Measurements from ENCODE around the gene KIR2DL4. TPM values are rescaled to one million over a fixed set of nuclear protein-coding genes. Genes with fewer than 3 reads are reported as not detected.
"Not testable (repeated sequence)": the region's sequence is repeated elsewhere in the genome, so short reads cannot be mapped to it uniquely, and the experiment has no call there.

KIR2DL4 gene
- total RNA-seq, result not detected
- polyA plus RNA-seq, result 0.19 TPM

DNA sequence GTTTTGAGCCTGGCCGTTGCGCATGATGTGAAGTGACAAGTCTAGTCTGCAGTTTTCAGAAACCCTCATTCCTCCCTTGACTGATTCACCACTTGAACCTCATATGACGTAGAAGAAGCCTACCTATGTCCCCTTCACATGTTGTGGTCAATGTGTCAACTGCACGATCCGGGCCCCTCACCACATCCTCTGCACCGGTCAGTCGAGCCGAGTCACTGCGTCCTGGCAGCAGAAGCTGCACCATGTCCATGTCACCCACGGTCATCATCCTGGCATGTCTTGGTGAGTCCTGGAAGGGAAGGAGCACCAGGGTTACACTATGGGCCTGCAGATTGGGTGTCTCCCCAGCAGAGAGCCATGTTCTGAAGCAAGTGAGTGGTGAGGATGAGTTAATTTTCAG, at the start of gene KIR2DL4:
Gene KIR2DL4, plus strand, starts transcription at position 201 of the 400 bp plus-strand sequence. Its CDS starts 42 bp downstream, at position 243.
- Histone ChIP-seq H3K36me3 (ENCODE audit: insufficient read depth) (no peaks in the 10 kb centered on the region), H3K4me3 (ENCODE audit: low read depth, low read length) (no peak within 1 kb of the TSS), H3K4me1 (ENCODE audit: insufficient read depth) (no peaks in the 10 kb centered on the region), H3K27ac (ENCODE audit: low read depth) (no peak within 1 kb of the TSS)
- DNase-seq (ENCODE audit: extremely low spot score), result no peak
- 82% methylated on average over 10 of the region's 10 CpGs for WGBS

DNA sequence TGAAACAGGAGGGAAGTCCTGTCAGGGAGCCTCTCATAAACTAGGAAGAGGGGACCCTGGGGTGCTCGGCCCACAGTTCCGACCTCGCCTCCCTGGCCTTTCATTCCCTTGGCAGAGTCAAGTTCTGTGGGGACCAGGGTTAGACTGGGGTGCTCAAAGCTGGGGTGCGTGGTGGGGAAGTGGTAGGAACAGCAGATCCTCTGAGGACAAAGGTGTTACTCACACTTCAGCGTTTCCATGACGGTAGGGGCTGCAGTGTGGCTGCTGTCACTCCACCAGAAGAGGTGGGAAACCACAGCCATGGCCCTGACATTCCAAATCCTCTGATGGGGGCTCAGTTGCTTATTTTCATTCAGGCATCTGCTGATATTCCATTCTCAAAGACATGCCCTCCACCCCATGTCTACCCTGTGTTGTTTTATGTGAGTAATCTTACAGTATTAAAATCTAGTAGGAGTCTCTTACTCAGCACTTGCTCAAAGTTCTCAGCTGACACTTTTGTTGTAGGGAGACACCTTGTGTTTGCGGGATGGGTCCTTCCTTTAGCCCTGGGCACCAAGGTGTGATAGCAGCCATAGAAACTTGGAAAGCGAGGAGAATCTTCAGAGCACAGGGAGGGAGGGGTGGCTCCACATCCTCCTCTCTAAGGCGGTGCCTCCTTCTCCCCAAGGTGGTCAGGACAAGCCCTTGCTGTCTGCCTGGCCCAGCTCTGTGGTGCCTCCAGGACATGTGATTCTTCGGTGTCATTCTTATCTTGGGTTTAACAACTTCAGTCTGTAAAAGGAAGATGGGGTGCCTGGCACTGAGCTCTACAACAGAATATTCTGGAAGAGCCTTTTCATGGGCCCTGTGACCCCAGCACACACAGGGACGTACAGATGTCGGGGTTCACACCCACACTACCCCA, 47.0 kb upstream of the KIR2DL4 start:
- WGBS, result 73% methylated on average over 11 of the region's 12 CpGs
- not testable (repeated sequence) for H3K36me3 ChIP-seq (ENCODE audit: insufficient read depth); H3K4me3 ChIP-seq (ENCODE audit: low read depth, low read length); H3K4me1 ChIP-seq (ENCODE audit: insufficient read depth); DNase-seq (ENCODE audit: extremely low spot score); H3K27ac ChIP-seq (ENCODE audit: low read depth)

DNA sequence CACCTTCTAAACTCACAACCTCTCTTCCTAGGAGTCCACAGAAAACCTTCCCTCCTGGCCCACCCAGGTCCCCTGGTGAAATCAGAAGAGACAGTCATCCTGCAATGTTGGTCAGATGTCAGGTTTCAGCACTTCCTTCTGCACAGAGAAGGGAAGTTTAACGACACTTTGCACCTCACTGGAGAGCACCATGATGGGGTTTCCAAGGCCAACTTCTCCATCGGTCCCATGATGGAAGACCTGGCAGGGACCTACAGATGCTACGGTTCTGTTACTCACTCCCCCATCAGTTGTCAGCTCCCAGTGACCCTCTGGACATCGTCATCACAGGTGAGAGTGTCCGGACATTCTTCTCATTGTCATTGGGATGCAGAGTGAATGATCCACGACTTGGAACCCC, 44.8 kb upstream of the KIR2DL4 start:
- DNase-seq (ENCODE audit: extremely low spot score); H3K27ac ChIP-seq (ENCODE audit: low read depth); H3K4me3 ChIP-seq (ENCODE audit: low read depth, low read length); H3K36me3 ChIP-seq (ENCODE audit: insufficient read depth); H3K4me1 ChIP-seq (ENCODE audit: insufficient read depth): not testable (repeated sequence)
- 58% methylated on average over 6 of the region's 6 CpGs for WGBS

DNA sequence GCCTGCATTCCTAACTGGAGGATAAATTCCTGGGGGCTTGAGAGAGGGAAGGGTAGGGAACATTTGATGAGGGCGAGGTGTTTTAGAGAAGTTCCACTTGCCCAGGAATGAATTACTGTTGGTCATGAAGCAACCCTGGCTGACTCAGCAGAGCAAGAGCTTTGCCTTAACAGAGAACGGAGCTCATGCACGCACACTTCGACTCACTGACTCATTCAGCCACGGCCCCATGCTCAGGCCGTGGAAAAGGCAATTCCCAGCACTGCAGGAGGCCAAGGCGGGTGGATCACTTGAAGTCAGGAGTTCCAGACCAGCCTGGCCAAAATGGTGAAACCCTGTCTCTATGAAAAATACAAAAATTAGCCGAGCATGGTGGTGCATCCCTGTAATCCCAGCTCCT, 39.2 kb upstream of the KIR2DL4 start:
- not testable (repeated sequence) for H3K27ac ChIP-seq (ENCODE audit: low read depth); DNase-seq (ENCODE audit: extremely low spot score); H3K4me3 ChIP-seq (ENCODE audit: low read depth, low read length); H3K36me3 ChIP-seq (ENCODE audit: insufficient read depth); H3K4me1 ChIP-seq (ENCODE audit: insufficient read depth)
- WGBS, result 74% methylated on average over 8 of the region's 8 CpGs

DNA sequence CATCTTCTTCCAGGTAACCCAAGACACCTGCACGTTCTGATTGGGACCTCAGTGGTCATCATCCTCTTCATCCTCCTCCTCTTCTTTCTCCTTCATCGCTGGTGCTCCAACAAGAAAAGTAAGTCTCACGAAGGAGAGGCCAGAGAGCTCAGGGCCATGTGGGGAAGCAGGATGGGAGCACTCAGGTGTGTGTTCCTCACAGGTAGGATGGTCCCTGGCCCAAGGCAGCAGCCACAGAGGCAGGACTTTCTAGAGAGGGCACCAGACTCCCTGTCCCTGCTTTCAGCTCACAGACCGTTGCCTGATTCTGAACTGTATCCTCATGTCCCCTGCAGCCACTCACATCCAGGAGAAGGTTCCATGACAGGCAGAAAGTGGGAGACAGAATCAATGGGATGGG, 36.9 kb upstream of the KIR2DL4 start:
- not testable (repeated sequence) for H3K4me3 ChIP-seq (ENCODE audit: low read depth, low read length); H3K27ac ChIP-seq (ENCODE audit: low read depth); H3K36me3 ChIP-seq (ENCODE audit: insufficient read depth); DNase-seq (ENCODE audit: extremely low spot score); H3K4me1 ChIP-seq (ENCODE audit: insufficient read depth)
- 71% methylated on average over 4 of the region's 4 CpGs for WGBS

DNA sequence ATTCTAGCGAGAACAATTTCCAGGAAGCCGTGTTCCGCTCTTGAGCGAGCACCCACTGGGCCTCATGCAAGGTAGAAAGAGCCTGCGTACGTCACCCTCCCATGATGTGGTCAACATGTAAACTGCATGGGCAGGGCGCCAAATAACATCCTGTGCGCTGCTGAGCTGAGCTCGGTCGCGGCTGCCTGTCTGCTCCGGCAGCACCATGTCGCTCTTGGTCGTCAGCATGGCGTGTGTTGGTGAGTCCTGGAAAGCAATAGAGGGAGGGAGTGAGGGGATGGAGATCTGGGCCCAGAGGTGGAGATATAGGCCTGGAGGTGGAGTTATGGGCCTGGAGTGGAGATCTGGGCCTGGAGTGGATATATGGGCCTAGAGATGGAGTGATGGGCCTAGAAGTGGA, 33.8 kb upstream of the KIR2DL4 start, which contains the start of gene KIR2DL1:
Gene KIR2DL1, plus strand, starts transcription at position 148 of the 400 bp plus-strand sequence. Its CDS starts 58 bp downstream, at position 206.
- not testable (repeated sequence) for H3K4me1 ChIP-seq (ENCODE audit: insufficient read depth); H3K27ac ChIP-seq (ENCODE audit: low read depth); H3K4me3 ChIP-seq (ENCODE audit: low read depth, low read length); H3K36me3 ChIP-seq (ENCODE audit: insufficient read depth); DNase-seq (ENCODE audit: extremely low spot score)
- 92% methylated on average over 15 of the region's 15 CpGs for WGBS

DNA sequence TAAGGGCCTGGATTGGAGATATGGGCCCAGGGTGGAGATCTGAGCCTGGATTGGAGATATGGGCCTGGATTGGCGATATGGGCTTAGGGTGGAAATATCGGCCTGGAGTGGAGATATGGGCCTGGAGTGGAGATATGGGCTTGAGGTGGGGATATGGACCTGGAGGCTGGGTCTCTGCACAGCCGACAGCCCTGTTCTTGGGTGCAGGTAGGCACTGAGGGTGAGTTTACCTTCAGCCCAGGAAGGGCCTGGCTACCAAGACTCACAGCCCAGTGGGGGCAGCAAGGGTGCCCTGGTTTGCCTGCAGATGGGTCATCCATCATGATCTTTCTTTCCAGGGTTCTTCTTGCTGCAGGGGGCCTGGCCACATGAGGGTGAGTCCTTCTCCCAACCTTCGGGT, 32.9 kb upstream of the KIR2DL4 start:
- not testable (repeated sequence) for DNase-seq (ENCODE audit: extremely low spot score); H3K27ac ChIP-seq (ENCODE audit: low read depth); H3K36me3 ChIP-seq (ENCODE audit: insufficient read depth); H3K4me3 ChIP-seq (ENCODE audit: low read depth, low read length); H3K4me1 ChIP-seq (ENCODE audit: insufficient read depth)
- WGBS, result 78% methylated on average over 4 of the region's 4 CpGs

DNA sequence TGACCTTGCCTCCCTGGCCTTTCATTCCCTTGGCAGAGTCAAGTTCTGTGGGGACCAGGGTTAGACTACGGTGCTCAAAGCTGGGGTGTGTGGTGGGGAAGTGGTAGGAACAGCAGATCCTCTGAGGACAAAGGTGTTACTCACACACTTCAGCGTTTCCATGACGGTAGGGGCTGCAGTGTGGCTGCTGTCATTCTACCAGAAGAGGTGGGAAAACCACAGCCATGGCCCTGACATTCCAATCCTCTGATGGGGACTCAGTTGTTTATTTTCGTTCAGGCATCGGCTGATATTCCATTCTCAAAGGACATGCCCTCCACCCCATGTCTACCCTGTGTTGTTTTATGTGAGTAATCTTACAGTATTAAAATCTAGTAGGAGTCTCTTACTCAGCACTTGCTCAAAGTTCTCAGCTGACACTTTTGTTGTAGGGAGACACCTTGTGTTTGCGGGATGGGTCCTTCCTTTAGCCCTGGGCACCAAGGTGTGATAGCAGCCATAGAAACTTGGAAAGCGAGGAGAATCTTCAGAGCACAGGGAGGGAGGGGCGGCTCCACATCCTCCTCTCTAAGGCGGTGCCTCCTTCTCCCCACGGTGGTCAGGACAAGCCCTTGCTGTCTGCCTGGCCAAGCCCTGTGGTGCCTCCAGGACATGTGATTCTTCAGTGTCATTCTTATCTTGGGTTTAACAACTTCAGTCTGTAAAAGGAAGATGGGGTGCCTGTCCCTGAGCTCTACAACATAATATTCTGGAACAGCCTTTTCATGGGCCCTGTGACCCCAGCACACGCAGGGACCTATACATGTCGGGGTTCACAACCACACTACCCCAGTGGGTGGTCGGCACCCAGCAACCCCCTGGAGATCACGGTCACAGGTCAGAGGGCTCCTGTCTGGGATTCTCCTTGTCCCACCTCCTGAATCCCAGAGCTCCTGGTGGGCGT, 32.1 kb upstream of the KIR2DL4 start:
- H3K36me3 ChIP-seq (ENCODE audit: insufficient read depth); H3K27ac ChIP-seq (ENCODE audit: low read depth); H3K4me3 ChIP-seq (ENCODE audit: low read depth, low read length); DNase-seq (ENCODE audit: extremely low spot score); H3K4me1 ChIP-seq (ENCODE audit: insufficient read depth): not testable (repeated sequence)
- 60% methylated on average over 13 of the region's 15 CpGs for WGBS

DNA sequence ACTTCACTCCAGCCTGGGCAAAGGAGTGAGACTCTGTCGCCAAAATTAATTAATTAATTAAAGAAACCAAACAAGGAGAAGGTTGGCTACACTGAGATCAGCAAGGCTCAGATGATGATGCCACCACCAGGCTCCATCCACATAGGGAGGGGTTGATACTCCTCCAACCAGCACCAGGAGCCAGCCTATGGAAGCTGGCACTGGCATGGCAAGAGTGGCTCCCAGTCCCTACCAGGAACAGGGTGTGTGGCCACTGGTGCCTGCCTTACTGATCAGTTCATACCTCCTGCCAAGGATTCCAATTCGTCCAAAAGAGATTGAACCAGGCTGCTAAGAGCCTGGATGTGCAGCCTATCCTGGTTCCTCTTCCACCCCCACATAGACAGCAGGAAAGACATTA, 30.7 kb upstream of the KIR2DL4 start:
- 44% methylated on average over 2 of the region's 2 CpGs for WGBS
- not testable (repeated sequence) for H3K4me1 ChIP-seq (ENCODE audit: insufficient read depth); H3K4me3 ChIP-seq (ENCODE audit: low read depth, low read length); DNase-seq (ENCODE audit: extremely low spot score); H3K36me3 ChIP-seq (ENCODE audit: insufficient read depth); H3K27ac ChIP-seq (ENCODE audit: low read depth)

DNA sequence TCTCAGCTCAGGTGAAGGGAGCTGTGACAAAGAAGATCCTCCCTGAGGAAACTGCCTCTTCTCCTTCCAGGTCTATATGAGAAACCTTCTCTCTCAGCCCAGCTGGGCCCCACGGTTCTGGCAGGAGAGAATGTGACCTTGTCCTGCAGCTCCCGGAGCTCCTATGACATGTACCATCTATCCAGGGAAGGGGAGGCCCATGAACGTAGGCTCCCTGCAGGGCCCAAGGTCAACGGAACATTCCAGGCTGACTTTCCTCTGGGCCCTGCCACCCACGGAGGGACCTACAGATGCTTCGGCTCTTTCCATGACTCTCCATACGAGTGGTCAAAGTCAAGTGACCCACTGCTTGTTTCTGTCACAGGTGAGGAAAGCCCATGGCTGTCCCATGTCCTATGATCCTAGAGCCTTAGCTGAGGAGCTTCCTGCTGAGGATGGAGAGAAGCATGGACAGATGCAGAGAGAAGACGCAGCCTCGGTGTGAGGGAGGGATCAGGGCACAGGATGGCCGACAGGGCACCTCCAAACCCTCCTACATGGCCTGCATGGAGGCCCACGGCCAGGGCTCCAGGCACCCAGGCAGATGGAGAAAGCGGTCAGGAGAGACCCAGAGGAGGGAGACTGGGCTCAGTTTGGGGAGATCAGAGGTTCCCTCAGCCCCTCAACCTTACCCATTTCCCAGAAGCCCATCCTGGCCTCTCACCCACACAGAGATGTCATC, 28.2 kb upstream of the KIR2DL4 start:
- H3K27ac ChIP-seq (ENCODE audit: low read depth), result not testable (repeated sequence)

DNA sequence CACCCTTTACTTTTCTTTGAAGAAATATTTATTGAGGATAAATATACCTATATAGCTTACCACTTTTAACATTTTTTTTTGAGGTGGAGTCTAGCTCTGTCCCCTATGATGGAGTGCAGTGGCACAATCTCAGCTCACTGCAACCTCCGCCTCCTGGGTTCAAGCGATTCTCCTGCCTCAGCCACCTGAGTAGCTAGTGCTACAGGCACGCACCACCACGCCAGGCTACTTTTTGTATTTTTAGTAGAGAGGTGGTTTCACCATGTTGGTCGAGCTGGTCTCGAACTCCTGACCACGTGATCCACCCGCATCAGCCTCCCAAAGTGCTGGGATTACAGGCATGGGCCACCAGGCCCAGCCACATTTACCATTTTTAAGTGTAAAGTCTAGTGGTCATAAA, 27.6 kb upstream of the KIR2DL4 start:
- H3K4me3 ChIP-seq (ENCODE audit: low read depth, low read length); DNase-seq (ENCODE audit: extremely low spot score); H3K36me3 ChIP-seq (ENCODE audit: insufficient read depth); H3K4me1 ChIP-seq (ENCODE audit: insufficient read depth); H3K27ac ChIP-seq (ENCODE audit: low read depth): not testable (repeated sequence)
- 65% methylated on average over 8 of the region's 8 CpGs for WGBS

More for the DNA sequence above, 28.2 kb upstream of the KIR2DL4 start:
- not testable (repeated sequence) for H3K36me3 ChIP-seq (ENCODE audit: insufficient read depth); DNase-seq (ENCODE audit: extremely low spot score); H3K4me1 ChIP-seq (ENCODE audit: insufficient read depth); H3K4me3 ChIP-seq (ENCODE audit: low read depth, low read length)
- 74% methylated on average over 12 of the region's 12 CpGs for WGBS

DNA sequence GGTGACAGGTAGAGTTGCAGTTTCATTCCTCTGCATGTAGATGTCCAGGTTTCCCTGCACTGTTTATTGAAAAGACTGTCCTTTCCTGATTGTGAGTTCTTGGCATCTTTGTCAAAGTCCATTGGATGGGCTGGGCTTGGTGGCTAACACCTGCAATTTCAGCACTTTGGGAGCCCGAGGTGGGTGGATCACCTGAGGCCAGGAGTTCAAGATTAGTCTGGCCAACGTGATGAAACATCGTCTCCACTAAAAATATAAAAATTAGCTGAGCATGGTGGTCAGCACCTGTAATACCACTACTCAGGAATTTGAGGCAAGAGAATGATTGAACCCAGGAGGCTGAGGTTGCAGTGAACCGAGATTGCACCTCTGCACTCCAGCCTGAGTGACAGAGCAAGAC, 25.6 kb upstream of the KIR2DL4 start:
- WGBS, result 57% methylated on average over 4 of the region's 4 CpGs
- not testable (repeated sequence) for H3K4me3 ChIP-seq (ENCODE audit: low read depth, low read length); H3K4me1 ChIP-seq (ENCODE audit: insufficient read depth); DNase-seq (ENCODE audit: extremely low spot score); H3K27ac ChIP-seq (ENCODE audit: low read depth); H3K36me3 ChIP-seq (ENCODE audit: insufficient read depth)

DNA sequence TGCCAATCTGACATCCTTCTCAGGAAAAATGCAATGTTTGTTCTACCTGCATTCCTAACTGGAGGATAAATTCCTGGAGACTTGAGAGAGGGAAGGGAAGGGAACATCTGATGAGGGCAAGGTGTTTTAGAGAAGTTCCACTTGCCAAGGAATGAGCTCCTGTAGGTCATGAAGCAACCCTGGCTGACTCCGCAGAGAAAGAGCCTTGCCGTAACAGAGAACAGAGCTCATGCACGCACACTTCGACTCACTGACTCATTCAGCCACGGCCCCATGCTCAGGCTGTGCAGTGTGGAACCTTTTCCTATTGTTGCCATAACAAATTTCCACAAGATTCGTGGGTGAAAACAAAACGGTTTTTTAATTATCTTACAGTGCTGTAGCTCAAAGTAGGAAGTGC, 24.5 kb upstream of the KIR2DL4 start:
- 65% methylated on average over 7 of the region's 7 CpGs for WGBS
- not testable (repeated sequence) for DNase-seq (ENCODE audit: extremely low spot score); H3K27ac ChIP-seq (ENCODE audit: low read depth); H3K4me3 ChIP-seq (ENCODE audit: low read depth, low read length); H3K4me1 ChIP-seq (ENCODE audit: insufficient read depth); H3K36me3 ChIP-seq (ENCODE audit: insufficient read depth)

Data from urinary bladder (tissue), 4 donors.